IPS-15b (cell line): ENCODE data around the gene TMEM52B.

Source experiments
- H3K27me3 ChIP-seq: one replicate; pipeline ENCODE4 v1.6.1; 2013; ENCODE audit warnings: low read length; ENCODE audit not compliant: control insufficient read depth, insufficient read depth
- H3K36me3 ChIP-seq: one replicate; pipeline ENCODE4 v1.6.1; 2013; ENCODE audit warnings: low read length; ENCODE audit not compliant: control insufficient read depth, insufficient read depth
- H3K4me1 ChIP-seq: one replicate; pipeline ENCODE4 v1.6.1; 2013; ENCODE audit warnings: mild to moderate bottlenecking, low read length; ENCODE audit not compliant: control insufficient read depth, insufficient read depth
- H3K4me3 ChIP-seq: one replicate; pipeline ENCODE4 v1.5.1; 2013; ENCODE audit warnings: low read depth, low read length
- H3K9ac ChIP-seq: one replicate; pipeline ENCODE4 v1.6.1; 2013; ENCODE audit warnings: low read depth, mild to moderate bottlenecking, low read length
- H3K9me3 ChIP-seq: one replicate; pipeline ENCODE4 v1.6.1; 2013; ENCODE audit warnings: mild to moderate bottlenecking, low read length; ENCODE audit not compliant: control insufficient read depth, insufficient read depth

The TMEM52B gene

GRCh38 chr12:10178821-10179220 is at the start of gene TMEM52B:
TMEM52B (plus strand) TSS chr12:10179032; CDS start chr12:10179575, 543 bp downstream.
- H3K27me3 ChIP-seq = no peaks in the 10 kb centered on the region
- H3K9ac ChIP-seq = no peak within 1 kb of the TSS
- H3K9me3 ChIP-seq = no peaks in the 10 kb centered on the region
- H3K4me1 ChIP-seq = peaks cover 4% of the 10 kb centered on the region
- H3K4me3 ChIP-seq = no peak within 1 kb of the TSS
- no peaks in the 10 kb centered on the region for H3K36me3 ChIP-seq

DNA sequence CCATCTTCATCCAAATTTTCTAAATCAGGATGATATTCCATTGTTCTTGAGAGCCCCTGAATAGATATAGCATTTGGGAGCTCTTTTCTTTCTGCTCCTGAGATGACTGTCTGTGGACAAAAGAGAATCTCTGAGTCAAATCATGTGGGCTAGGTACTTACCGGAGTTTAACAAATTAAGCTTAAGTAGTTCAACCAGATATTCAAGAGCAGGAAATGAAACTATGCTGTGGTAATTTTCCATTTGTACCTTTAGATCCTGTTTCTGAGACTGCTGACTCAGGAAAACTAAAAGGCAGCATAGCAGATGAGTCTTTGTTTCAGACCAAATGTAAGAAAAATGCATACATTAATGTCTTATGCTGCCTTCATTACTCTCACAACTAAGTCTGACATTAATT is 48.8 kb upstream of the TMEM52B start, which contains the start of gene CLEC7A:
TSS of gene CLEC7A (minus strand) at position 158 of the 400 bp plus-strand sequence. CDS start at position 41, 117 bp downstream.
- Histone ChIP-seq H3K27me3 (no peaks in the 10 kb centered on the region), H3K4me1 (peaks cover 29% of the 10 kb centered on the region), H3K9me3 (no peaks in the 10 kb centered on the region), H3K9ac (no peak within 1 kb of the TSS), H3K4me3 (no peak within 1 kb of the TSS), H3K36me3 (no peaks in the 10 kb centered on the region)

DNA sequence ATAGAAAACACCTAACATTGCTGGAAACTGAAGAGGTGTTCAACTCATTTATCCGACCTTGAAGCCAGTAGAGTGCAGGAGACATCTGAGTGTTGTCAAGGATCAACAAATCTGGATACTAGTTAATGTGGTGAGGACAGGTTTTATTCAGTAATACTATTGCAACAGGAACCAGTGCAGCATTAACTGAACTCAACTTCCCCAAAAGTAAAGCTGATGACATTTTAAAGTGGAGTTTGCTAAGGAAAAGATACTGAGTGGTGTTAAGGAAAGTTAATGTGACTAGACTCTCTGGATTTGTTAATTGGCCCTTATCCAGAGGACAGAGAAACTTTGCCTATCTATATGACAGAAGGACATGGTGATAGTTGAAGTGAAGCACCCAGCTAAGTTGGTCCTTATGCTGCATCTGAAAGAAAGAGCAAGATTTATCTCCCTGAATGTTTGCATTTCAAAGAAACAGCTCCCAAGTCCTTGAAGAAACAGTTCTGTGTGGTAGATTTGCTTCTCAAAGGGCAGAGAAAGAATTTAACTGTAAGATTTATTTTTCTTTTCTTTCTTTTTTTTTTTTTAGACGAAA is 47.6 kb upstream of the TMEM52B start:
- Histone ChIP-seq H3K27me3 (no peaks in the 10 kb centered on the region), H3K36me3 (no peaks in the 10 kb centered on the region), H3K4me3 (no peak overlapping the region), H3K4me1 (peaks cover 29% of the 10 kb centered on the region), H3K9me3 (no peaks in the 10 kb centered on the region), H3K9ac (no peak overlapping the region)

- H3K27me3 ChIP-seq = no peaks in the 10 kb centered on the region
- H3K9me3 ChIP-seq = no peaks in the 10 kb centered on the region
- H3K4me3 ChIP-seq = no peak overlapping the region
- H3K9ac ChIP-seq = no peak overlapping the region
- H3K4me1 ChIP-seq = peaks cover 29% of the 10 kb centered on the region
- no peaks in the 10 kb centered on the region for H3K36me3 ChIP-seq
Measured at GRCh38 chr12:10132850-10133370, 45.9 kb upstream of the TMEM52B start.

GRCh38 chr12:10135126-10135525 is 43.7 kb upstream of the TMEM52B start:
- Histone ChIP-seq H3K4me3 (no peak overlapping the region), H3K4me1 (peaks cover 23% of the 10 kb centered on the region), H3K9me3 (no peaks in the 10 kb centered on the region), H3K27me3 (no peaks in the 10 kb centered on the region), H3K36me3 (no peaks in the 10 kb centered on the region), H3K9ac (no peak overlapping the region)

DNA sequence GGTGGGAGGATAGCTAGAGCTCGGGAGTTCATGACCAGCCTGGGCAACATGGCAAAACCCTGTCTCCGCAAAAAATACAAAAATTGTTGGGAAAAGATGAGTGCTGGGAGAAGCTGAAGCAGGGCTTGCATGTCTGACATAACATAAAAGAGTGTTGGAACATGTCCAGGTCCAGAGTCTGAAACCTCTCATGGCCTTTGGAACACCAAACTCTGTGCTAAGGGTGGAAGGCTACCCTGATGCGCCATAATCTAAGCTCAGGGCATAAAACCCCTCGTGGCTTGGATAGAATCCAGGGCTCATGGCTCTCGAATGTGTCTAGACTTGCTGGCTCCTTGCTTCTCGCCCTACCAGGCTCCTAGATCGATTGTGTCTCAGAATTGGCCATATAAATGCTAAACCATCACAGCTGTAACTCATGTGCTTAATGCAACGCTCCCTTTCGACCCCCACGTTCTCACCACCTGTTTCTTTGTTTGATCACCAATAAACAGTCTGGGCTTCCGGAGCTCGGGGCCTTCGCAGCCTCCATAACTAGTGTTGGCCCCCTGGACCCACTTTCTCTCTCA is 42.1 kb upstream of the TMEM52B start:
- no peaks in the 10 kb centered on the region for H3K36me3 ChIP-seq
- no peak overlapping the region for H3K9ac ChIP-seq
- no peaks in the 10 kb centered on the region for H3K27me3 ChIP-seq
- H3K9me3 ChIP-seq = no peaks in the 10 kb centered on the region
- H3K4me1 ChIP-seq = peaks cover 15% of the 10 kb centered on the region
- H3K4me3 ChIP-seq = no peak overlapping the region

DNA sequence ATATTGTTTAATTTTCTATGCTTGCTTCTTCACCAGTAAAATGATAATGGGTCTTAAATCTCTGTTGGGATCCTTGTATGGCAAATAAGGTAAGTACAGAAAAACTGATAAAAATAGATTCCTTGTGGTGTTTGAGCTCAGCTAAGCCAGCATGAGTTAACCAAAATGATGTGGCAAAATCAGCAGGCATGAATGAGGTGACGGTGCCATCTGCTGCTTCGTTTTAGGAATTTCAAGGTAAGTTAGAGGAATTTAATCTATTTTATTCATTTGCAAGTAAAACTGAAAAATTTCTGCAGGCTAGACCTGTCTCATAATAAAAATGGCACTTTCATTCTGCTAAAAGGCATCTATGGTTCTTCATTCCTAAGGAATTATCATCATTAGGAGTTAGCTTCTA is 38.8 kb upstream of the TMEM52B start:
- H3K9ac ChIP-seq = no peak overlapping the region
- no peaks in the 10 kb centered on the region for H3K27me3 ChIP-seq
- no peaks in the 10 kb centered on the region for H3K4me1 ChIP-seq
- H3K36me3 ChIP-seq = no peaks in the 10 kb centered on the region
- H3K4me3 ChIP-seq = no peak overlapping the region
- H3K9me3 ChIP-seq = no peaks in the 10 kb centered on the region

GRCh38 chr12:10142976-10143589 is 35.7 kb upstream of the TMEM52B start:
- H3K27me3 ChIP-seq = no peaks in the 10 kb centered on the region
- no peak overlapping the region for H3K4me3 ChIP-seq
- no peaks in the 10 kb centered on the region for H3K4me1 ChIP-seq
- H3K9ac ChIP-seq = no peak overlapping the region
- no peaks in the 10 kb centered on the region for H3K36me3 ChIP-seq
- H3K9me3 ChIP-seq = no peaks in the 10 kb centered on the region

DNA sequence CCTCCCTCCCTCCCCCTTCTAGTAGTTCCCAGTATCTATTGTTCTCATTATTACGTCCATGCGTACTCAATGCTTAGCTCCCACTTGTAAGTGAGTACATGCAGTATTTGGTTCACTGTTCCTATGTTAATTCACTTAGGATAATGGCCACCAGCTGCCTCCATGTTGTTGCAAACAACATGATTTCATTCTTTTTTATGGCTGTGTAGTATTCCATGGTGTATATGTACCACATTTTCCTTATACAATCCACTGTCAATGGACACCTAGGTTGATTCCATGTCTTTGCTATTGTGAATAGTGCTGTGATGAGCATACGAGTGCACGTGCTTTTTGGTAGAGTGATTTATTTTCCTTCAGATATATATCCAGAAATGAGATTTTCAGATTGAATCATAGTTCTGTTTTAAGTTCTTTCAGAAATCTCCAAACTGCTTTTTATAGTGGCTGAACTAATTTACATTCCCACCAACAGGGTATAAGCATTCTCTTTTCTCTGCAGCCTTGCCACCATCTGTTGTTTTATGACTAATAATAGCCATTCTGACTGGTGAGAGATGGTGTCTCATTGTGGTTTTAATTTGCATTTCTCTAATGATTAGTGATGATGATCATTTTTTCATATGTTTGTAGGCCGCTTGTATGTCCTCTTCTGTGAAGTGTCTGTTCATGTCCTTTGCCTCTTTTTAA is 31.0 kb upstream of the TMEM52B start:
- no peaks in the 10 kb centered on the region for H3K4me1 ChIP-seq
- H3K9ac ChIP-seq = no peak overlapping the region
- no peak overlapping the region for H3K4me3 ChIP-seq
- no peaks in the 10 kb centered on the region for H3K27me3 ChIP-seq
- no peaks in the 10 kb centered on the region for H3K9me3 ChIP-seq
- H3K36me3 ChIP-seq = no peaks in the 10 kb centered on the region

DNA sequence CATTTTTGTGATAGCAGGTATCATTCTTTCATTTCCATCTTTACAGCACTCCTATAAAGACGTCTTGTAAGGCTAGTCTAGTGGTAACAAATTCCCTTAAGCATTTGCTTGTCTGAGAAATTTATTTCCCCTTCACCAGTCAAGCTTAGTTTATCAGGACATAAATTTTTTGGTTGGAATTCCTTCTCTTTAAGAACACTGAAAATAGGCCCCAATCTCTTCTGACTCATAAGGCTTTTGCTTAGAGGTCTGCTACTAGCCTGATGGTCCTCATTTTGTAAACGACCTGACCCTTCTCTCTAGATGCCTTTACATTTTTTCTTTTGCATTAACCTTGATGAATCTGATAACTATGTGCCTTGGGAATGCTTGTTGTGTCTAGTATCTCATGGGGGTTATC is 27.2 kb upstream of the TMEM52B start:
- H3K27me3 ChIP-seq = no peaks in the 10 kb centered on the region
- H3K9me3 ChIP-seq = no peaks in the 10 kb centered on the region
- no peak overlapping the region for H3K4me3 ChIP-seq
- H3K4me1 ChIP-seq = no peaks in the 10 kb centered on the region
- no peak overlapping the region for H3K9ac ChIP-seq
- H3K36me3 ChIP-seq = no peaks in the 10 kb centered on the region

DNA sequence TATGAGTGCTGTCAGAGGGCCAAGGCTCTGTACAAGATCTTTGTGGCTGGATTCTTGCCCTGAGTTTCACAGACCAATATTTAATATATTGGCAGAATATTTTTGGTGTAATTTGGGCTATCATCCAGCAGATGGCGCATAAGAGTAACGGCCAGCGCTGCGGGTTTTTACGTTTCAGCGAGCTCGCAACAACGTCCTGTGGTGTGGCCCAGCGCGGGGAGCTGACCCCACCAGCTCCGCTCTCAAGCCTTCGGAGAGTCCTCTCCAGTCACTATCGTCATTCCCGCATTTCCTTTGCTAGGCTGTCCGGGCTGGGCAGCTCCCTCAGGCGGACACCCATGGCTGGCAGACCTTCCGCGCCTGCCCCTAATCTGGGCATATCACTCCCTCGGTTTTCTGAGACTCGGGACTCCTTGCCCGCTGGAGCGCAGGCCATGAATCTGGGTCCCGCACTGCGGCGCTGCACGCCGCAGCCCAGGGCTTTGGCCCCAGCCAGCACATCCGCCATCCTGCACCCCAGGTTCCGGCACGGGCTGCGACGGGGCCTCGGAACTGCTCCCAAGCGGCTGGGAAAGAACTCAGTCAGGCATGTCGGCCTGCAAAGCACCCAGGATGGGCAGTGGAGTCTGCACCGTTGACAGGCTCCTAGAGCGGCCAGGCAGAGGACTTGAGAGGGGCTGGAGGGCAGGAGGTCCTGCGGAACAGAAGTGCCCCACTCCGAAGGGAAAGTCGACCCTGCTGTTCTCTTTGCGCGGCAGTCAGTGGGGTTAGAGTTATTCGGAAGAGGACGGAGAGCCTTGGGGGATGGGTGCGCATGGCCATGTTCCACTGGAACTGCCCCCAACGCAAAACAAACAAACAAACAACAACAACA is 25.3 kb upstream of the TMEM52B start:
- Histone ChIP-seq H3K4me3 (peak overlapping the region; percentile 75), H3K9ac (peak overlapping the region; percentile 89), H3K27me3 (no peaks in the 10 kb centered on the region), H3K4me1 (no peaks in the 10 kb centered on the region), H3K9me3 (no peaks in the 10 kb centered on the region), H3K36me3 (no peaks in the 10 kb centered on the region)
